ENCODE results near the gene MBTPS2. TPM values are rescaled to one million over a fixed set of nuclear protein-coding genes. Genes with fewer than 3 reads are reported as not detected.

Gene MBTPS2
- total RNA-seq, 4 donors from 2014 or later: 7.7 to 13.5 (median 10.1) TPM

DNA sequence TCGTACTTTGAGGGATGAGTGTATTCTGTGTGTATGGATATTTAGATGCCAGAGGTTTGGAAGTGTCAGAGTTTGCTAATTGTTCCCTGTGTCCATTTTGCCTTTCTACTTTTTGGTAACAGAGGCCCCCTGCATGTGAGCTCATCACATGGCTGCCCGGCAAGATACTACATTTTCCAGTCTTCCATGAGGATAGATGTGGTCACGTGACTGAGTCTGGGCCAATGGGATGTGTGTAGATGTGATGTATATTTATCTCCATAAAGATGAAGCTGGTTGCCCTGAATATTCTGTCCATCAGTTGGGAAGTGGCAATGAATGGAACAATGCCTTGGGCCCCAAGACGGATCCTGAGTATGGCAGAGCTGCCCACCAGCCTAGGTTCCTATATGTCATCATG, 72.1 kb downstream of the MBTPS2 start:
- no peak for ATAC-seq
- 93 to 94% methylated on average over 2 to 4 of the region's 4 CpGs for WGBS, 2 donors (ENCODE audit: low coverage in 1 of 2)
- Histone ChIP-seq H3K27me3 (no peaks in the 10 kb centered on the region), H3K27ac (no peak overlapping the region), H3K4me1 (peaks cover 0 to 5% (median 0%) of the 10 kb centered on the region in 3 donors), H3K9me3 (no peaks in the 10 kb centered on the region), H3K4me3 (no peak overlapping the region), H3K36me3 (no peaks in the 10 kb centered on the region)
- TF ChIP-seq POLR2AphosphoS5 (IDR thresholded peaks at IDR 0.05) (no peak), EP300 (IDR thresholded peaks at IDR 0.05) (no peak), POLR2A (IDR thresholded peaks at IDR 0.05) (no peak)
- TF ChIP-seq, protein P1, sequence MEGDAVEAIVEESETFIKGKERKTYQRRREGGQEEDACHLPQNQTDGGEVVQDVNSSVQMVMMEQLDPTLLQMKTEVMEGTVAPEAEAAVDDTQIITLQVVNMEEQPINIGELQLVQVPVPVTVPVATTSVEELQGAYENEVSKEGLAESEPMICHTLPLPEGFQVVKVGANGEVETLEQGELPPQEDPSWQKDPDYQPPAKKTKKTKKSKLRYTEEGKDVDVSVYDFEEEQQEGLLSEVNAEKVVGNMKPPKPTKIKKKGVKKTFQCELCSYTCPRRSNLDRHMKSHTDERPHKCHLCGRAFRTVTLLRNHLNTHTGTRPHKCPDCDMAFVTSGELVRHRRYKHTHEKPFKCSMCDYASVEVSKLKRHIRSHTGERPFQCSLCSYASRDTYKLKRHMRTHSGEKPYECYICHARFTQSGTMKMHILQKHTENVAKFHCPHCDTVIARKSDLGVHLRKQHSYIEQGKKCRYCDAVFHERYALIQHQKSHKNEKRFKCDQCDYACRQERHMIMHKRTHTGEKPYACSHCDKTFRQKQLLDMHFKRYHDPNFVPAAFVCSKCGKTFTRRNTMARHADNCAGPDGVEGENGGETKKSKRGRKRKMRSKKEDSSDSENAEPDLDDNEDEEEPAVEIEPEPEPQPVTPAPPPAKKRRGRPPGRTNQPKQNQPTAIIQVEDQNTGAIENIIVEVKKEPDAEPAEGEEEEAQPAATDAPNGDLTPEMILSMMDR (IDR thresholded peaks at IDR 0.05): no peak

- Histone ChIP-seq H3K4me3 (no peak overlapping the region), H3K27me3 (no peaks in the 10 kb centered on the region), H3K4me1 (peaks cover 0 to 3% (median 0%) of the 10 kb centered on the region in 3 donors), H3K36me3 (no peaks in the 10 kb centered on the region), H3K9me3 (no peaks in the 10 kb centered on the region), H3K27ac (no peak overlapping the region)
- TF ChIP-seq, protein P1 (IDR thresholded peaks at IDR 0.05): no peak
- no peak for TF ChIP-seq POLR2AphosphoS5 (IDR thresholded peaks at IDR 0.05)
- WGBS, 2 donors (ENCODE audit: low coverage in 1 of 2): 73 to 100% methylated on average over 1 of the region's 1 CpG
- ATAC-seq: no peak
These were observed 72.8 kb downstream of the MBTPS2 start for GRCh38 chrX:21912220-21912619.

DNA sequence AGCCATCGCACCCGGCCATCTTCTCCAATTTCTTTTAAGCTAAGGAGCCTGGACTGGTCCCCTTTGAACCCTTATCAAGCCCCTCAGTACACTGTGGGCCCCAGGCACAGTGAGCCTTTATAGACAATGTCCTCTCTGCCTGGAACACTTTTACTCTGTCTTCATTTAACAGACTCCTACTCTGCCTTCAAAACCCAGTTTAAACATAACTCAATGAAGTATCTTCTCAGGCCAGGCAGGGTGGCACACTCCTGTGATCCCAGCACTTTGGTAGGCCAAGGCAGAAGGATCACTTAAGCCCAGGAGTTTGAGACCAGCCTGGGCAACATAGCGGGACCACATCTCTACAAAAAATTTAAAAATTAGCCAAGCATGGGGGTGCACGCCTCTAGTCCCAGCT, 73.6 kb downstream of the MBTPS2 start:
- TF ChIP-seq, protein P1 (IDR thresholded peaks at IDR 0.05): no peak
- TF ChIP-seq POLR2AphosphoS5 (IDR thresholded peaks at IDR 0.05) (no peak), POLR2A (IDR thresholded peaks at IDR 0.05) (no peak), EP300 (IDR thresholded peaks at IDR 0.05) (no peak)

GRCh38 chrX:21926116-21926515, 86.7 kb downstream of the MBTPS2 start:
- no peak overlapping the region for H3K4me3 ChIP-seq
- no peak for ATAC-seq
- H3K27ac ChIP-seq: peak overlapping the region in 1 of 4 donors; percentile 24
- no peaks in the 10 kb centered on the region for H3K9me3 ChIP-seq
- H3K27me3 ChIP-seq: no peaks in the 10 kb centered on the region
- H3K4me1 ChIP-seq: peaks cover 0 to 6% (median 0%) of the 10 kb centered on the region in 3 donors
- TF ChIP-seq POLR2AphosphoS5 (IDR thresholded peaks at IDR 0.05) (no peak), EP300 (IDR thresholded peaks at IDR 0.05) (no peak), POLR2A (IDR thresholded peaks at IDR 0.05) (no peak)
- TF ChIP-seq, protein P1 (IDR thresholded peaks at IDR 0.05): no peak
- H3K36me3 ChIP-seq: no peaks in the 10 kb centered on the region
- WGBS, 2 donors (ENCODE audit: low coverage in 1 of 2): 57% methylated on average over 2 to 3 of the region's 3 CpGs

More for the DNA sequence above, 73.6 kb downstream of the MBTPS2 start:
- H3K4me1 ChIP-seq: no peaks in the 10 kb centered on the region
- no peak for ATAC-seq
- H3K27ac ChIP-seq: no peak overlapping the region
- H3K9me3 ChIP-seq: no peaks in the 10 kb centered on the region
- no peaks in the 10 kb centered on the region for H3K36me3 ChIP-seq
- H3K27me3 ChIP-seq: no peaks in the 10 kb centered on the region
- WGBS, 2 donors (ENCODE audit: low coverage in 1 of 2): 60 to 100% methylated on average over 1 to 2 of the region's 4 CpGs
- H3K4me3 ChIP-seq: no peak overlapping the region

DNA sequence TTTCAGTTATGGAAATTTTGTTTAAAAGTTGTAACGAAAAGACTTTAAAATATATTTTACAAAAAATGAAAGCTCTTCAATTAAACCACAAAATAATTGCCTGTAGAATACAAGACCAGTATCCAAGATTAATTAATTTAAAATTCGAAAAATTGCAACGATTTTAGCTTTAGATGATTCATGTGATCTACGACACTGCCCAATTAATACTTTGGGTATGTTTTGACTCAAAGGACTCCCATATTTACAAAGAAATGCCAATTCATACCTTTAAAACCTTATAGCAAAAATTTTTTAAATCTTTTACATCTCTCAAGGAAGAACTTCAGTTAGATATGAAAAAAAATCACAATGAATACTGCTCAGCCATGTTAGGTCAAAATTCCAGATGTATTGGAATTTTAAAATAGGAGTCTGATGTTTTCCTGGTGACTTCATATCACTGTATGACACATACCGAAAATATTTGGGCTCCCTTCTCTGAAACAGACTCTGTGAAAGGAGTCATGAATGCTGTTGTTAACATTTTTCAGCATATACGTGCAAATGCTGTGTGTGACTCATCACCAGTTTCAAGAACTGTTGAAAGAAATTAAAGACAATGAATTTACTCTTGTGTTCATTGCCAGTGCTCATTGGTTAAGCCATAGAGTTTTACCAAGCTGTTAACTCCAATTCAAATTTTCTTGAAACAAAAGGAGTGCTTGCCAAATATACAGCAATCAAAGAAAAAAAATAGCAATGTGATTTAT, 87.3 kb downstream of the MBTPS2 start:
- 28 to 42% methylated on average over 6 of the region's 6 CpGs for WGBS, 2 donors (ENCODE audit: low coverage in 1 of 2)
- H3K36me3 ChIP-seq: no peaks in the 10 kb centered on the region
- no peaks in the 10 kb centered on the region for H3K9me3 ChIP-seq
- no peaks in the 10 kb centered on the region for H3K27me3 ChIP-seq
- H3K4me1 ChIP-seq: peaks cover 0 to 6% (median 0%) of the 10 kb centered on the region in 3 donors
- TF ChIP-seq EP300 (IDR thresholded peaks at IDR 0.05) (no peak), POLR2AphosphoS5 (IDR thresholded peaks at IDR 0.05) (no peak), POLR2A (IDR thresholded peaks at IDR 0.05) (no peak)
- TF ChIP-seq, protein P1 (IDR thresholded peaks at IDR 0.05): no peak
- peak; percentile 74 for ATAC-seq
- H3K27ac ChIP-seq: peak overlapping the region in 1 of 4 donors; percentile 24
- no peak overlapping the region for H3K4me3 ChIP-seq
